Measurements from ENCODE around the gene PARD6A. TPM values are rescaled to one million over a fixed set of nuclear protein-coding genes. Genes with fewer than 3 reads are reported as not detected.

Gene PARD6A
- total and polyA plus RNA-seq, 2 of the 13 experiments (the other 11 are each of a cell fraction or from before 2014, with no cell fraction given): 3.5 to 4.3 TPM

DNA sequence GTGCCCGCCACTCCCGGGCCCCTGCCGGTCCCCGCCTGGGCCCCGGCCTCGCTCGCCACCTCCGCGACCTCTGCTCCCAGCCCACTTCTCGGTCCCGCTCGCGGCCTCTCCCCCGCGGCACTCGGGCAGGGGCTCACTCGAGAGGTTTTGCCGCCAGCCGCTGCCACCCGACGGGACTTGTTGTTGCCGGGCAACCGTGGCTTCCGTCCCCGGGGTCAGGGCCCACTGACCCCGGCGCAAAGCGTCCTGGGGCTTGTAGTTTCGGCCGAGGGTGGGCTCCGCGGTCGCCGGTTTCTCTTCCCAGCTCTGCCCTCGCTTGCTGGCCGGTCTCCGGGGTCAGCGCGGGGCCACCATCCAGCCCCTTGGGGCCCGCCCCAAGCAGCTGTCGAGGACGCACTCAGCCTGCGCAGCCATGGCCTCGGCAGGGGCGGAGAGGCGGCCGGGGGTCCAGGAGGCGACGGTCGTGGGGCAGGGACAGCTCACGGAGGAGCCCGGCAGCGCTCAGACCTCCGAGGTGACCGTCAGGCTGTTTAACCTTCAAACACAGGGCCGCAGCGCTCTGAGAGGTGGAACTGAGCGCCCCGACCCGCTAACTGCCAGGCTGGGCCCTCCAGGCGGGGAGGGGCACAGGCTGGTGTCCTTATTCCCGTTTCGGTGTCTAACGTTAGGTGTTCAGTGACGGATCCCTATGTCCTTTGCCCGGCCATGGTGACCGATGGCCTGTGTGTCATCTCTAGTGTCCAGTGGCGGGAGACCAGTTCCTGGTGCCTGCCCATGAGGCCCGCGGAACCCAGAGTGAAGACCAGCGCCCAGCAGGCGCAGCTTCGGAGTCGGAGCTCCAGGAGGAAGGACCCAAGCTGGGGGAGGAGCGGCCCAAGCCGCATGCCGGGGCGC is 6.0 kb downstream of the PARD6A start, which contains the start of the genes C16orf86 and ENKD1 (continued):
- TF ChIP-seq HOXA9 (CRISPR knock-in tag; IDR thresholded peaks at IDR 0.05; ENCODE audit: borderline replicate concordance) (no peak), PBX3 (CRISPR knock-in tag; IDR thresholded peaks at IDR 0.05; ENCODE audit: borderline replicate concordance) (no peak), TCF12 (IDR thresholded peaks at IDR 0.05) (no peak), TCF12 (CRISPR knock-in tag; IDR thresholded peaks at IDR 0.05) (0 out of 2 replicates have a peak, but pooled peaks have one; percentile 37), ZNF567 (CRISPR knock-in tag; IDR thresholded peaks at IDR 0.05; ENCODE audit: borderline replicate concordance) (no peak), DNMT3B (CRISPR knock-in tag; conservative IDR thresholded peaks at IDR 0.05) (no peak), ARHGAP35 (CRISPR knock-in tag; IDR thresholded peaks at IDR 0.05; ENCODE audit: borderline replicate concordance) (peak; percentile 34; the same call in 1 of the 2 replicates), SP140L (CRISPR knock-in tag; IDR thresholded peaks at IDR 0.05; ENCODE audit: borderline replicate concordance) (no peak), ZNF747 (CRISPR knock-in tag; IDR thresholded peaks at IDR 0.05; ENCODE audit: borderline replicate concordance) (peak; percentile 36), ZNF234 (CRISPR knock-in tag; conservative IDR thresholded peaks at IDR 0.05) (peak; percentile 55; the same call in 1 of the 2 replicates), ZSCAN21 (CRISPR knock-in tag; IDR thresholded peaks at IDR 0.05; ENCODE audit: borderline replicate concordance) (no peak; the same call in none of the 2 replicates), ZNF230 (CRISPR knock-in tag; IDR thresholded peaks at IDR 0.05) (peak; percentile 14; the same call in 1 of the 2 replicates), ZFX (CRISPR knock-in tag; IDR thresholded peaks at IDR 0.05; ENCODE audit: low read depth) (peak; percentile 89), MBD4 (IDR thresholded peaks at IDR 0.05; ENCODE audit: borderline replicate concordance, low read length) (no peak)
- TF ChIP-seq, protein P1, sequence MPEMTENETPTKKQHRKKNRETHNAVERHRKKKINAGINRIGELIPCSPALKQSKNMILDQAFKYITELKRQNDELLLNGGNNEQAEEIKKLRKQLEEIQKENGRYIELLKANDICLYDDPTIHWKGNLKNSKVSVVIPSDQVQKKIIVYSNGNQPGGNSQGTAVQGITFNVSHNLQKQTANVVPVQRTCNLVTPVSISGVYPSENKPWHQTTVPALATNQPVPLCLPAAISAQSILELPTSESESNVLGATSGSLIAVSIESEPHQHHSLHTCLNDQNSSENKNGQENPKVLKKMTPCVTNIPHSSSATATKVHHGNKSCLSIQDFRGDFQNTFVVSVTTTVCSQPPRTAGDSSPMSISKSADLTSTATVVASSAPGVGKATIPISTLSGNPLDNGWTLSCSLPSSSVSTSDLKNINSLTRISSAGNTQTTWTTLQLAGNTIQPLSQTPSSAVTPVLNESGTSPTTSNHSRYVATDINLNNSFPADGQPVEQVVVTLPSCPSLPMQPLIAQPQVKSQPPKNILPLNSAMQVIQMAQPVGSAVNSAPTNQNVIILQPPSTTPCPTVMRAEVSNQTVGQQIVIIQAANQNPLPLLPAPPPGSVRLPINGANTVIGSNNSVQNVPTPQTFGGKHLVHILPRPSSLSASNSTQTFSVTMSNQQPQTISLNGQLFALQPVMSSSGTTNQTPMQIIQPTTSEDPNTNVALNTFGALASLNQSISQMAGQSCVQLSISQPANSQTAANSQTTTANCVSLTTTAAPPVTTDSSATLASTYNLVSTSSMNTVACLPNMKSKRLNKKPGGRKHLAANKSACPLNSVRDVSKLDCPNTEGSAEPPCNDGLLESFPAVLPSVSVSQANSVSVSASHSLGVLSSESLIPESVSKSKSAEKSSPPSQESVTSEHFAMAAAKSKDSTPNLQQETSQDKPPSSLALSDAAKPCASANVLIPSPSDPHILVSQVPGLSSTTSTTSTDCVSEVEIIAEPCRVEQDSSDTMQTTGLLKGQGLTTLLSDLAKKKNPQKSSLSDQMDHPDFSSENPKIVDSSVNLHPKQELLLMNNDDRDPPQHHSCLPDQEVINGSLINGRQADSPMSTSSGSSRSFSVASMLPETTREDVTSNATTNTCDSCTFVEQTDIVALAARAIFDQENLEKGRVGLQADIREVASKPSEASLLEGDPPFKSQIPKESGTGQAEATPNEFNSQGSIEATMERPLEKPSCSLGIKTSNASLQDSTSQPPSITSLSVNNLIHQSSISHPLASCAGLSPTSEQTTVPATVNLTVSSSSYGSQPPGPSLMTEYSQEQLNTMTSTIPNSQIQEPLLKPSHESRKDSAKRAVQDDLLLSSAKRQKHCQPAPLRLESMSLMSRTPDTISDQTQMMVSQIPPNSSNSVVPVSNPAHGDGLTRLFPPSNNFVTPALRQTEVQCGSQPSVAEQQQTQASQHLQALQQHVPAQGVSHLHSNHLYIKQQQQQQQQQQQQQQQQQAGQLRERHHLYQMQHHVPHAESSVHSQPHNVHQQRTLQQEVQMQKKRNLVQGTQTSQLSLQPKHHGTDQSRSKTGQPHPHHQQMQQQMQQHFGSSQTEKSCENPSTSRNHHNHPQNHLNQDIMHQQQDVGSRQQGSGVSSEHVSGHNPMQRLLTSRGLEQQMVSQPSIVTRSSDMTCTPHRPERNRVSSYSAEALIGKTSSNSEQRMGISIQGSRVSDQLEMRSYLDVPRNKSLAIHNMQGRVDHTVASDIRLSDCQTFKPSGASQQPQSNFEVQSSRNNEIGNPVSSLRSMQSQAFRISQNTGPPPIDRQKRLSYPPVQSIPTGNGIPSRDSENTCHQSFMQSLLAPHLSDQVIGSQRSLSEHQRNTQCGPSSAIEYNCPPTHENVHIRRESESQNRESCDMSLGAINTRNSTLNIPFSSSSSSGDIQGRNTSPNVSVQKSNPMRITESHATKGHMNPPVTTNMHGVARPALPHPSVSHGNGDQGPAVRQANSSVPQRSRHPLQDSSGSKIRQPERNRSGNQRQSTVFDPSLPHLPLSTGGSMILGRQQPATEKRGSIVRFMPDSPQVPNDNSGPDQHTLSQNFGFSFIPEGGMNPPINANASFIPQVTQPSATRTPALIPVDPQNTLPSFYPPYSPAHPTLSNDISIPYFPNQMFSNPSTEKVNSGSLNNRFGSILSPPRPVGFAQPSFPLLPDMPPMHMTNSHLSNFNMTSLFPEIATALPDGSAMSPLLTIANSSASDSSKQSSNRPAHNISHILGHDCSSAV (CRISPR knock-in tag; IDR thresholded peaks at IDR 0.05; ENCODE audit: borderline replicate concordance): no peak
- TF ChIP-seq, protein P2, sequence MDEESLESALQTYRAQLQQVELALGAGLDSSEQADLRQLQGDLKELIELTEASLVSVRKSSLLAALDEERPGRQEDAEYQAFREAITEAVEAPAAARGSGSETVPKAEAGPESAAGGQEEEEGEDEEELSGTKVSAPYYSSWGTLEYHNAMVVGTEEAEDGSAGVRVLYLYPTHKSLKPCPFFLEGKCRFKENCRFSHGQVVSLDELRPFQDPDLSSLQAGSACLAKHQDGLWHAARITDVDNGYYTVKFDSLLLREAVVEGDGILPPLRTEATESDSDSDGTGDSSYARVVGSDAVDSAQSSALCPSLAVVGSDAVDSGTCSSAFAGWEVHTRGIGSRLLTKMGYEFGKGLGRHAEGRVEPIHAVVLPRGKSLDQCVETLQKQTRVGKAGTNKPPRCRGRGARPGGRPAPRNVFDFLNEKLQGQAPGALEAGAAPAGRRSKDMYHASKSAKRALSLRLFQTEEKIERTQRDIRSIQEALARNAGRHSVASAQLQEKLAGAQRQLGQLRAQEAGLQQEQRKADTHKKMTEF (CRISPR knock-in tag; IDR thresholded peaks at IDR 0.05): peak; percentile 54

Data from HepG2 (cell line).